Neural cell (in vitro differentiated cells): ENCODE measurements around the gene SOWAHD. TPM values are rescaled to one million over a fixed set of nuclear protein-coding genes. Genes with fewer than 3 reads are reported as not detected.
A peak's percentile ranks its signal among the peaks of the same experiment; 100 is the strongest.

Experiments used
- H2AFZ ChIP-seq: fragments of 200-600, 300-800 bp; sonication (generic), shearing (Covaris generic); 2 replicates; pipeline ENCODE4 v1.6.0; 2014; ENCODE audit warnings: low read depth, mild to moderate bottlenecking, antibody characterized with exemption, low read length, moderate library complexity
- H3F3A ChIP-seq: fragments of 200-600 bp; shearing (Covaris generic); 2 replicates; pipeline ENCODE4 v1.6.1; 2016; ENCODE audit warnings: mild to moderate bottlenecking, moderate library complexity, mixed read lengths, antibody characterized with exemption, low read length; ENCODE audit not compliant: insufficient read depth, poor library complexity, severe bottlenecking
- H3K27ac ChIP-seq: fragments of 200-600, 300-800 bp; sonication (generic), shearing (Covaris generic); 2 replicates; pipeline ENCODE4 v1.5.1; 2014; ENCODE audit warnings: mild to moderate bottlenecking, low read length, moderate library complexity
- H3K27me3 ChIP-seq: fragments of 300-800, 200-600 bp; sonication (generic), shearing (Covaris generic); 2 replicates; pipeline ENCODE4 v1.6.0; 2014; ENCODE audit warnings: mild to moderate bottlenecking, low read depth, low read length, moderate library complexity; ENCODE audit not compliant: insufficient read depth
- H3K36me3 ChIP-seq: fragments of 300-800, 200-600 bp; sonication (generic), shearing (Covaris generic); 2 replicates; pipeline ENCODE4 v1.5.1; 2014; ENCODE audit warnings: mild to moderate bottlenecking, antibody characterized with exemption, low read length, moderate library complexity; ENCODE audit not compliant: insufficient read depth
- H3K4me2 ChIP-seq: fragments of 300-800, 200-600 bp; sonication (generic), shearing (Covaris generic); 2 replicates; pipeline ENCODE4 v1.6.0; 2014; ENCODE audit warnings: mild to moderate bottlenecking, low read length
- H3K4me3 ChIP-seq: fragments of 300-800, 200-600 bp; sonication (generic), shearing (Covaris generic); 2 replicates; pipeline ENCODE4 v1.5.1; 2014; ENCODE audit warnings: mild to moderate bottlenecking, low read length, moderate library complexity
- H3K79me2 ChIP-seq: fragments of 200-600 bp; shearing (Covaris generic); replicated peaks from 2 replicates; pipeline ENCODE4 v1.6.0; 2014; ENCODE audit warnings: mild to moderate bottlenecking, low read length, moderate library complexity; ENCODE audit not compliant: insufficient read depth
- H3K9ac ChIP-seq: fragments of 300-800, 200-600 bp; sonication (generic), shearing (Covaris generic); 2 replicates; pipeline ENCODE4 v1.6.1; 2016; ENCODE audit warnings: mild to moderate bottlenecking, low read length, mixed read lengths
- H3K9me2 ChIP-seq: fragments of 200-600 bp; shearing (Covaris generic); 2 replicates; pipeline ENCODE4 v1.6.1; 2016; ENCODE audit warnings: mild to moderate bottlenecking, low read length, mixed read lengths; ENCODE audit not compliant: insufficient read depth
- H3K9me3 ChIP-seq: fragments of 200-600, 300-800 bp; sonication (generic), shearing (Covaris generic); 2 replicates; pipeline ENCODE4 v1.6.1; 2016; ENCODE audit warnings: mild to moderate bottlenecking, mixed run types, low read length, moderate library complexity, mixed read lengths
- H4K20me1 ChIP-seq: fragments of 200-600 bp; shearing (Covaris generic); 2 replicates; pipeline ENCODE4 v1.6.1; 2016; ENCODE audit warnings: mild to moderate bottlenecking, mixed run types; ENCODE audit not compliant: insufficient read depth
- EP300 ChIP-seq: fragments of 450-650 bp; conservative IDR thresholded peaks from 2 replicates; pipeline ENCODE4 v1.6.1; 2014; ENCODE audit warnings: antibody characterized with exemption, mild to moderate bottlenecking, moderate library complexity; ENCODE audit not compliant: poor library complexity, severe bottlenecking
- EZH2 ChIP-seq: fragments of 200-600, 300-800 bp; shearing (Covaris generic), sonication (generic); IDR thresholded peaks from 2 replicates; pipeline ENCODE4 v1.6.1; 2014; ENCODE audit warnings: antibody characterized with exemption, low read length, borderline replicate concordance, mild to moderate bottlenecking; ENCODE audit not compliant: insufficient read depth, poor library complexity, severe bottlenecking
- MXI1 ChIP-seq: fragments of 450-650 bp; conservative IDR thresholded peaks from 2 replicates; pipeline ENCODE4 v1.6.1; 2014; ENCODE audit warnings: antibody characterized with exemption, mild to moderate bottlenecking; ENCODE audit not compliant: poor library complexity, severe bottlenecking
- POLR2AphosphoS5 ChIP-seq: IDR thresholded peaks from 2 replicates; pipeline ENCODE4 v1.6.1; 2012
- RAD21 ChIP-seq: fragments of 450-650 bp; conservative IDR thresholded peaks from 2 replicates; pipeline ENCODE4 v1.6.1; 2014; ENCODE audit warnings: antibody characterized with exemption, mild to moderate bottlenecking, moderate library complexity
- SMC3 ChIP-seq: fragments of 450-650 bp; conservative IDR thresholded peaks from 2 replicates; pipeline ENCODE4 v1.6.1; 2014; ENCODE audit warnings: antibody characterized with exemption, mild to moderate bottlenecking, moderate library complexity; ENCODE audit not compliant: poor library complexity
- TAF1 ChIP-seq: IDR thresholded peaks from 2 replicates; pipeline ENCODE4 v1.6.1; 2012; ENCODE audit warnings: low read depth
- polyA plus RNA-seq: library from polyadenylated mRNA; depleted of rRNA; stranded (reverse); fragments of >200 nt; gene quantifications from 2 replicates; pipeline ENCODE4 v1.2.3, GENCODE V29; 2014
- TF ChIP-seq, protein P1 (sequence below): IDR thresholded peaks from 2 replicates; pipeline ENCODE4 v1.6.1; 2012; ENCODE audit warnings: borderline replicate concordance
- TF ChIP-seq, protein P2 (sequence below): fragments of 450-650 bp; IDR thresholded peaks from 2 replicates; pipeline ENCODE4 v1.5.1; 2014; ENCODE audit warnings: antibody characterized with exemption, mild to moderate bottlenecking, moderate library complexity; ENCODE audit not compliant: poor library complexity, severe bottlenecking

The SOWAHD gene
- polyA plus RNA-seq, 1 donor from 2014 or later, result not detected

DNA sequence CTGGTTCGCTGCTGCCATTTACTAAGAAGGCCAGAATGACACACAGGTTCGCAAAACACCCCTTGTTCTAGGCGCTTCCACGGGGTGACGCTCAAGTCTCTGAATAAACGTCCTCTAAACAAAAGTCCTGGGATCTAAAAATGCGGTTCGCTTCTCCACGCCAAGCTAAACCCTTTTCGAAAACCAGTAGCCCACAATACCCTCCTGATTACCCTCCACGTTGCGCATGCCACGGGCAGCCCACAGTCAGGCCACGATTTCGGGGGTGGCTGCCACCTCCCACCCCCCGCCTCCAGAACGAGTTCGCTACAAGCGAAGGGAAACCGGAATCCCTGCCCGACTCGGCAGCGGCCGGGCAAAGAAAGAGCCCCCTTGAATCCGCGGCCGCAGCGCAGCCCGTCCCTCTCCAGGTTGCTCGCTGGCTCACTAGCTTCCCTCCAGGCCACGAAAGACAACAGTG lies 32.6 kb downstream of the SOWAHD start:
- Histone ChIP-seq H3K9me3 (no peaks in the 10 kb centered on the region), H2AFZ (peak overlapping the region; percentile 51), H3K79me2 (peaks cover 18% of the 10 kb centered on the region), H3K36me3 (no peaks in the 10 kb centered on the region), H3K27me3 (no peaks in the 10 kb centered on the region), H3K27ac (peak overlapping the region; percentile 88), H3K9me2 (no peaks in the 10 kb centered on the region), H3F3A (no peaks in the 10 kb centered on the region), H3K9ac (peak overlapping the region; percentile 87), H3K4me3 (peak overlapping the region; percentile 78), H3K4me2 (no peak overlapping the region), H4K20me1 (no peaks in the 10 kb centered on the region)
- TF ChIP-seq POLR2AphosphoS5 (no peak), EZH2 (no peak), TAF1 (no peak), RAD21 (peak; percentile 30), EP300 (no peak), SMC3 (no peak), MXI1 (no peak)
- TF ChIP-seq, protein P1, sequence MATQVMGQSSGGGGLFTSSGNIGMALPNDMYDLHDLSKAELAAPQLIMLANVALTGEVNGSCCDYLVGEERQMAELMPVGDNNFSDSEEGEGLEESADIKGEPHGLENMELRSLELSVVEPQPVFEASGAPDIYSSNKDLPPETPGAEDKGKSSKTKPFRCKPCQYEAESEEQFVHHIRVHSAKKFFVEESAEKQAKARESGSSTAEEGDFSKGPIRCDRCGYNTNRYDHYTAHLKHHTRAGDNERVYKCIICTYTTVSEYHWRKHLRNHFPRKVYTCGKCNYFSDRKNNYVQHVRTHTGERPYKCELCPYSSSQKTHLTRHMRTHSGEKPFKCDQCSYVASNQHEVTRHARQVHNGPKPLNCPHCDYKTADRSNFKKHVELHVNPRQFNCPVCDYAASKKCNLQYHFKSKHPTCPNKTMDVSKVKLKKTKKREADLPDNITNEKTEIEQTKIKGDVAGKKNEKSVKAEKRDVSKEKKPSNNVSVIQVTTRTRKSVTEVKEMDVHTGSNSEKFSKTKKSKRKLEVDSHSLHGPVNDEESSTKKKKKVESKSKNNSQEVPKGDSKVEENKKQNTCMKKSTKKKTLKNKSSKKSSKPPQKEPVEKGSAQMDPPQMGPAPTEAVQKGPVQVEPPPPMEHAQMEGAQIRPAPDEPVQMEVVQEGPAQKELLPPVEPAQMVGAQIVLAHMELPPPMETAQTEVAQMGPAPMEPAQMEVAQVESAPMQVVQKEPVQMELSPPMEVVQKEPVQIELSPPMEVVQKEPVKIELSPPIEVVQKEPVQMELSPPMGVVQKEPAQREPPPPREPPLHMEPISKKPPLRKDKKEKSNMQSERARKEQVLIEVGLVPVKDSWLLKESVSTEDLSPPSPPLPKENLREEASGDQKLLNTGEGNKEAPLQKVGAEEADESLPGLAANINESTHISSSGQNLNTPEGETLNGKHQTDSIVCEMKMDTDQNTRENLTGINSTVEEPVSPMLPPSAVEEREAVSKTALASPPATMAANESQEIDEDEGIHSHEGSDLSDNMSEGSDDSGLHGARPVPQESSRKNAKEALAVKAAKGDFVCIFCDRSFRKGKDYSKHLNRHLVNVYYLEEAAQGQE, result no peak
- TF ChIP-seq, protein P2, sequence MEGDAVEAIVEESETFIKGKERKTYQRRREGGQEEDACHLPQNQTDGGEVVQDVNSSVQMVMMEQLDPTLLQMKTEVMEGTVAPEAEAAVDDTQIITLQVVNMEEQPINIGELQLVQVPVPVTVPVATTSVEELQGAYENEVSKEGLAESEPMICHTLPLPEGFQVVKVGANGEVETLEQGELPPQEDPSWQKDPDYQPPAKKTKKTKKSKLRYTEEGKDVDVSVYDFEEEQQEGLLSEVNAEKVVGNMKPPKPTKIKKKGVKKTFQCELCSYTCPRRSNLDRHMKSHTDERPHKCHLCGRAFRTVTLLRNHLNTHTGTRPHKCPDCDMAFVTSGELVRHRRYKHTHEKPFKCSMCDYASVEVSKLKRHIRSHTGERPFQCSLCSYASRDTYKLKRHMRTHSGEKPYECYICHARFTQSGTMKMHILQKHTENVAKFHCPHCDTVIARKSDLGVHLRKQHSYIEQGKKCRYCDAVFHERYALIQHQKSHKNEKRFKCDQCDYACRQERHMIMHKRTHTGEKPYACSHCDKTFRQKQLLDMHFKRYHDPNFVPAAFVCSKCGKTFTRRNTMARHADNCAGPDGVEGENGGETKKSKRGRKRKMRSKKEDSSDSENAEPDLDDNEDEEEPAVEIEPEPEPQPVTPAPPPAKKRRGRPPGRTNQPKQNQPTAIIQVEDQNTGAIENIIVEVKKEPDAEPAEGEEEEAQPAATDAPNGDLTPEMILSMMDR, result peak; percentile 35

DNA sequence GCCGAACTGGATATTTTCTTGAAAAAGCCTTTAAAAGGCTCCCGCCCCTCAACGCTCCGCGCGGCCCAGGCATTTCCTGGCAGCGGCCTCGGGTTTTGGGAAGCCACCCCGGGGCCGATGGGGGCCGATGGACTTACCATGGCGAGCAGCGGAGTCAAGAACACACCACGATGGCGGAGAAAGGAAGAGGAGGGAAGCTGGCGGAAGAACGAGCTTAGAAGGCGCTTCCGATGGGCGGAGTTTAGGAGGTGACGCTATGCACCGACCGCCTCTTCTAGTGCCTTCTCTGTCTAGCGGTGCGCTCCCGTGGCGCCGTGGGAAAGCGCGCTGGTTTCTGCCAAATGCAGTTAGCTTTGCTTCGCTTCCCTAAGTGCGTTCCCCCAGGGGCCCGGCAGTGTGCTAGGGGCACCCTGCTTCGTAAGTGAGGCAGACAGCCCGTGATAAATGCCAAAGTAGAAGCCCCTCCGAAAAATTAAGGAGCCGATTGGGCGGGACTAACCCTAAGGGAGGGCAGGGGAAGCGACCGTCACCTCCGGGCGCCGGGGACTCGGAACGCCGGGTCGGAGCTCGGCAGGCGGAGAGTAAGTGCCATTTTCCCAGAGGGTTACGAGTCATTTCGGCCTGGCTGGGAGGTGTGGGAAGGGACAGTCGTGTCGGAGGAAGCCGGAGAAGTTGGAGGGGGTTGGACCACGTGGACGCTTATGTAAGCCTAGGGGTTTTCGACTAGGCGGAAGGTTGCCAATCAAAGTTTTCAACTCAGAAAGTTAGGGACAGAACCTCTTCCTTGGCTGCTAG lies 33.2 kb downstream of the SOWAHD start, which contains the start of gene RPL39:
TSS of gene RPL39 (minus strand) at position 194 of the 795 bp plus-strand sequence. CDS start at position 140, 54 bp downstream.
- peak; percentile 18 for TF ChIP-seq RAD21
- TF ChIP-seq MXI1, result peak; percentile 64
- TF ChIP-seq EZH2, result no peak
- TF ChIP-seq EP300, result no peak
- peak; percentile 86 for TF ChIP-seq TAF1
- TF ChIP-seq, protein P1, result peak; percentile 93
- no peak for TF ChIP-seq SMC3
- peak; percentile 90 for TF ChIP-seq POLR2AphosphoS5
- no peaks in the 10 kb centered on the region for H3K27me3 ChIP-seq
- no peaks in the 10 kb centered on the region for H4K20me1 ChIP-seq
- peaks cover 18% of the 10 kb centered on the region for H3K79me2 ChIP-seq
- H3K9me3 ChIP-seq, result no peaks in the 10 kb centered on the region
- peak within 1 kb of the TSS; percentile 65 for H3K4me2 ChIP-seq
- peak within 1 kb of the TSS; percentile 78 for H3K4me3 ChIP-seq
- no peaks in the 10 kb centered on the region for H3F3A ChIP-seq
- no peaks in the 10 kb centered on the region for H3K9me2 ChIP-seq
- H2AFZ ChIP-seq, result peak within 1 kb of the TSS; percentile 51
- peak within 1 kb of the TSS; percentile 88 for H3K27ac ChIP-seq
- H3K36me3 ChIP-seq, result no peaks in the 10 kb centered on the region
- H3K9ac ChIP-seq, result peak within 1 kb of the TSS; percentile 87
